NCI-H226 (cell line): ENCODE results near the gene CD300H.

Experiments
- DNase-seq: peaks from one replicate; pipeline ENCODE4 v3.0.0-alpha.2; 2015

Gene CD300H

GRCh38 chr17:74567397-74567796, at the start of gene CD300H:
Gene CD300H (minus strand): TSS chr17:74567509.
- no peak for DNase-seq

- no peak for DNase-seq
Observed at GRCh38 chr17:74616696-74617095, 49.4 kb upstream of the CD300H start.

- no peak for DNase-seq
Observed at GRCh38 chr17:74612046-74612445, 44.7 kb upstream of the CD300H start.

GRCh38 chr17:74610108-74610507, 42.8 kb upstream of the CD300H start:
- no peak for DNase-seq

- DNase-seq, result no peak
Observed at GRCh38 chr17:74608511-74608910, 41.2 kb upstream of the CD300H start.

GRCh38 chr17:74607221-74607620, 39.9 kb upstream of the CD300H start:
- no peak for DNase-seq

GRCh38 chr17:74606050-74606449, 38.7 kb upstream of the CD300H start:
- DNase-seq, result no peak

- DNase-seq, result peak; percentile 94
Observed at GRCh38 chr17:74605361-74605760, 38.1 kb upstream of the CD300H start.

- no peak for DNase-seq
Observed at GRCh38 chr17:74604761-74605160, 37.5 kb upstream of the CD300H start.

GRCh38 chr17:74604200-74604599, 36.9 kb upstream of the CD300H start:
- DNase-seq, result no peak

GRCh38 chr17:74603746-74604145, 36.4 kb upstream of the CD300H start:
- no peak for DNase-seq

GRCh38 chr17:74603037-74603635, 35.8 kb upstream of the CD300H start:
- no peak for DNase-seq

- peak; percentile 37 for DNase-seq
Observed at GRCh38 chr17:74601944-74602572, 34.7 kb upstream of the CD300H start.

- no peak for DNase-seq
Observed at GRCh38 chr17:74599448-74599939, 32.2 kb upstream of the CD300H start.

- peak; percentile 25 for DNase-seq
Observed at GRCh38 chr17:74599023-74599399, 31.7 kb upstream of the CD300H start.

GRCh38 chr17:74598346-74599022, 31.2 kb upstream of the CD300H start:
- no peak for DNase-seq

GRCh38 chr17:74597069-74597790, 29.9 kb upstream of the CD300H start:
- DNase-seq, result no peak

- no peak for DNase-seq
Observed at GRCh38 chr17:74595037-74595750, 27.9 kb upstream of the CD300H start.

- DNase-seq, result no peak
Observed at GRCh38 chr17:74592087-74592990, 25.0 kb upstream of the CD300H start, which contains the start of gene CD300LD. Gene CD300LD (minus strand): TSS chr17:74592283. CDS start chr17:74592202, 81 bp downstream.

GRCh38 chr17:74591503-74591902, 24.2 kb upstream of the CD300H start:
- no peak for DNase-seq

GRCh38 chr17:74585711-74586110, 18.4 kb upstream of the CD300H start:
- DNase-seq, result no peak
